Prostate gland (tissue), 2 donors: ENCODE measurements around the gene LY86. TPM values are rescaled to one million over a fixed set of nuclear protein-coding genes. Genes with fewer than 3 reads are reported as not detected.

Experiments
- DNase-seq: peaks from one replicate; pipeline ENCODE4 v3.0.0-alpha.2; 2019; ENCODE audit warnings: low spot score
- H3K27ac ChIP-seq, 2 donors: fragments of 200-600 bp; sonication (generic); 2 replicates each; pipeline ENCODE4 v1.5.1; 2017 to 2019
- H3K27me3 ChIP-seq: fragments of 200-600 bp; sonication (generic); replicated peaks from 2 replicates; pipeline ENCODE4 v1.5.1; 2019; ENCODE audit not compliant: insufficient read depth
- H3K36me3 ChIP-seq, 2 donors: fragments of 200-600 bp; sonication (generic); 1 replicate in 1 of 2; 2 replicates in 1 of 2; pipeline versions ENCODE4 v1.5.1 to v1.8.1; 2017 to 2019
- H3K4me1 ChIP-seq: fragments of 200-600 bp; sonication (generic); replicated peaks from 2 replicates; pipeline ENCODE4 v1.5.1; 2019
- H3K4me3 ChIP-seq, 2 donors: fragments of 200-600 bp; sonication (generic); 2 replicates each; pipeline ENCODE4 v1.5.1; 2017 to 2019
- H3K9me3 ChIP-seq: fragments of 200-600 bp; sonication (generic); 2 replicates; pipeline ENCODE4 v1.5.1; 2017
- POLR2A ChIP-seq: fragments of 450-650 bp; IDR thresholded peaks from one replicate; pipeline ENCODE4 v1.6.1; 2016; ENCODE audit warnings: antibody characterized with exemption, mild to moderate bottlenecking
- POLR2AphosphoS5 ChIP-seq: sonication (generic); formaldehyde crosslinking; IDR thresholded peaks from one replicate; pipeline ENCODE4 v1.6.1; 2017; ENCODE audit warnings: antibody characterized with exemption
- WGBS: methylation state at CpG from one replicate; pipeline ENCODE4 v1.1.5; 2018; 5-methylcytosine and 5-hydroxymethylcytosine counted together
- intact Hi-C: fragments of 100-400 bp; cut with DNase I; formaldehyde crosslinking; loops from one replicate; pipeline ENCODE4 v1.14.2; 2022
- total RNA-seq, 2 donors: library from RNA; depleted of rRNA; stranded (reverse); fragments of >200 nt; gene quantifications; one replicate each; pipeline ENCODE4 v1.1.0, GENCODE V29; 2016
- TF ChIP-seq, protein P1 (sequence below), 4 experiments: fragments of 200-600 bp in 2 of 4; fragments of 450-650 bp in 2 of 4; sonication (generic) in 2 of 4; IDR thresholded peaks; 1 replicate in 3 of 4; 2 replicates in 1 of 4; pipeline ENCODE4 v1.5.1; 2016 to 2019; ENCODE audit warnings: antibody characterized with exemption in 4 of 4, mild to moderate bottlenecking in 2 of 4, moderate library complexity in 2 of 4

Gene LY86
- total RNA-seq, 2 donors from 2014 or later, result 1.5 to 7.0 TPM

DNA sequence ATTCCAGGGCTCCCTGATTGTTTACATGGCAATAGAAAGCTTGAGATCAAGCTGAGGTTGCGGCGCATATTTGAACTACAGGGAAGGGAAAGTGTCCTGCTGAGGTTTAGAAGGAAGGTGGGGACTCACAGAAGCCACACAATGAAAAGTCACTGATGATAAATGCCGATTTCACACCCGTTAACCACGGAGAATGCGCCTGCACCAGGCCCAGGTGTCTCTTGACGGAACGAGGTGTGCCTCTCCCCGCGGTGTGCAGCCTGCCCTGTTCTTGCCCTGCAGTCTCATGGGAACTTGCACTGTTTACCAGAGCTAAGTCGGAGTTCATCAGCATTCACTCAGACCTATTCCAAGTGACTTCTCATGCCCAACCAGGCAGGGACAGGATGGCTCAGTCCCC, 90.3 kb downstream of the LY86 start:
- no peak overlapping the region for H3K27ac ChIP-seq
- intact Hi-C loops, result loop anchor here (5.0 kb wide), 1 partner anchor 938 kb away; no protein-coding TSS in a partner anchor
- H3K4me3 ChIP-seq, result no peak overlapping the region
- H3K9me3 ChIP-seq, result no peaks in the 10 kb centered on the region
- TF ChIP-seq POLR2A, result no peak
- no peaks in the 10 kb centered on the region for H3K36me3 ChIP-seq
- H3K4me1 ChIP-seq, result no peaks in the 10 kb centered on the region
- DNase-seq, result no peak
- 72% methylated on average over 11 of the region's 11 CpGs for WGBS
- H3K27me3 ChIP-seq, result no peaks in the 10 kb centered on the region

DNA sequence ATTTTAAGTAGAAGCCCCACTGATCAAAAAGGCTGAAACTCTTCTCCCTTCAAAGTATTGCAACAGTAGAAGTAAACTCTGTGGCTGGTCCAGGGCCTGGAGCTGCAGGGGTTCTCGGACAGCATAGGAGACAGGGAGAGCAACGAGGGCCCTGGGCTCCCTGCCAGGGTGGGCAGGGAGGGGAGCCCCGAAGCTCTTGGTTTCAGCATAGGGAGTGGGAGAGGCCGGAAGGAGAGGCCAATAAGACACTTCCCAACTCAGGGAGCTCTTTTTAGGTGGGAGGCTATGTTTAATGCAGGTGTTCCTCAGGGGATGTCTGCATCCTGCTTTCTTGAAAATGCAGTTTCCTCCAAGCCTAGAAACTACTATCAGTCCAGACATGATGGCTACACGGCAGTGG, 91.1 kb downstream of the LY86 start:
- TF ChIP-seq POLR2A (no peak), POLR2AphosphoS5 (no peak)
- TF ChIP-seq, protein P1, sequence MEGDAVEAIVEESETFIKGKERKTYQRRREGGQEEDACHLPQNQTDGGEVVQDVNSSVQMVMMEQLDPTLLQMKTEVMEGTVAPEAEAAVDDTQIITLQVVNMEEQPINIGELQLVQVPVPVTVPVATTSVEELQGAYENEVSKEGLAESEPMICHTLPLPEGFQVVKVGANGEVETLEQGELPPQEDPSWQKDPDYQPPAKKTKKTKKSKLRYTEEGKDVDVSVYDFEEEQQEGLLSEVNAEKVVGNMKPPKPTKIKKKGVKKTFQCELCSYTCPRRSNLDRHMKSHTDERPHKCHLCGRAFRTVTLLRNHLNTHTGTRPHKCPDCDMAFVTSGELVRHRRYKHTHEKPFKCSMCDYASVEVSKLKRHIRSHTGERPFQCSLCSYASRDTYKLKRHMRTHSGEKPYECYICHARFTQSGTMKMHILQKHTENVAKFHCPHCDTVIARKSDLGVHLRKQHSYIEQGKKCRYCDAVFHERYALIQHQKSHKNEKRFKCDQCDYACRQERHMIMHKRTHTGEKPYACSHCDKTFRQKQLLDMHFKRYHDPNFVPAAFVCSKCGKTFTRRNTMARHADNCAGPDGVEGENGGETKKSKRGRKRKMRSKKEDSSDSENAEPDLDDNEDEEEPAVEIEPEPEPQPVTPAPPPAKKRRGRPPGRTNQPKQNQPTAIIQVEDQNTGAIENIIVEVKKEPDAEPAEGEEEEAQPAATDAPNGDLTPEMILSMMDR (IDR thresholded peaks at IDR 0.05), result no peak
- Histone ChIP-seq H3K9me3 (no peaks in the 10 kb centered on the region), H3K27ac (no peak overlapping the region), H3K4me3 (no peak overlapping the region), H3K4me1 (no peaks in the 10 kb centered on the region), H3K36me3 (no peaks in the 10 kb centered on the region), H3K27me3 (no peaks in the 10 kb centered on the region)
- intact Hi-C loops, result loop anchor here (5.0 kb wide), 1 partner anchor 938 kb away; no protein-coding TSS in a partner anchor
- 83% methylated on average over 5 of the region's 5 CpGs for WGBS
- DNase-seq, result no peak

DNA sequence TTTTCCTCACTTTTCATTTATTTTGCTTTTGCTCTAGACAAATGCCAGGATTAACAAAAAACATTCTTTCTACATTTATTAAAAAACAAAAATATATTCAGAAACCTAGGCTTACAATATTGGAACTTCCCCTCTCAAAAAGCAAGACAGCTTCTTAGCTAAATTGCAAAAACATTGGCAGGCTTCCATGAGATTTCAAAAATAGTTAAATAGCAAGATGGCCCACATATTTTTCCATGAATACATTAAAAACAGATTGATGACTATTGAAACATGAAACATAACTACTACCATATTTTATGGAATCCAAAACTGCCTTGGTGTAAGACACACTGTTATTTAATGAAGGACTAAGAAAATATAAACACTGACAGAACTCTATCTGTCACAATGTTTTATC, 92.0 kb downstream of the LY86 start:
- Histone ChIP-seq H3K36me3 (no peaks in the 10 kb centered on the region), H3K4me3 (no peak overlapping the region), H3K4me1 (no peaks in the 10 kb centered on the region), H3K27me3 (no peaks in the 10 kb centered on the region), H3K9me3 (no peaks in the 10 kb centered on the region), H3K27ac (no peak overlapping the region)
- intact Hi-C loops, result no loop called here
- no peak for TF ChIP-seq POLR2A
- no peak for TF ChIP-seq POLR2AphosphoS5
- TF ChIP-seq, protein P1 (IDR thresholded peaks at IDR 0.05), result no peak
- DNase-seq, result no peak

DNA sequence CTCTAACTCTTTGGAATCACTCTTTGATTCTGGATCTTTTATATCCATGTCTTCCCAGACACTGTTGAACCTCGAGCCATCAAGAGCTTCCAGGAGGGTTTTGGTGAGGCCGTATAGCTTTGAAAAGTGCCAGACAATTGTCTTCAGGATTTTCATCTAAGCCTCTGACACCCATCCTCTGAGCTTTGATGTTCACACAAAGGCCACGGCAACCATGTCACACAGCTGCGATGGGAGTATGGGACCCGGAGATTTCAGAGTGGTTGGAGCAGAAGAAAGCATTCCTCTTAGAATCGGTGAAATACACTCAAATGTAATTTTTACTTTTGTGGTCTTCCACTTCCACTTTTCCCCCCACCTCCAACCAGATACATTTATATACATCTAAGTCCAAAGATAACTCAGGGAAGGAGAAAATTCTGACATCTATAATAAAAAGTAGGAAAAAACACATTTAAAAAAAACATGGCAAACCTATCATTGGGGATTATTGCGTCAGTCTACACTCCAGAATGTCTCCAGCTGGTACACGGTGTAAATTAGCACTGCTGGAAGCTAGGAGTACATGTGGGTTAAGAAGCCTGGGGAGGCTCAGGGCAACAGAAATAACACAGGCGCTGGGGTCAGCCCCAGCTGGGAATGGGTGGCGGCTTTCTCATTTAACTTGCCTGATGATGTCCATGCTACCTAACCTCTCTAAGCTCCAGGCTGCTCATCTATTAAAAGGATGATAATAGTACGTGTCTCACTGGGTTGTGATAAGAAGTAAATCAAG, 92.7 kb downstream of the LY86 start:
- Histone ChIP-seq H3K27ac (no peak overlapping the region), H3K27me3 (no peaks in the 10 kb centered on the region), H3K4me1 (no peaks in the 10 kb centered on the region), H3K9me3 (no peaks in the 10 kb centered on the region), H3K36me3 (no peaks in the 10 kb centered on the region), H3K4me3 (no peak overlapping the region)
- WGBS, result 88% methylated on average over 11 of the region's 11 CpGs
- intact Hi-C loops, result no loop called here
- TF ChIP-seq POLR2A (no peak), POLR2AphosphoS5 (no peak)
- TF ChIP-seq, protein P1 (IDR thresholded peaks at IDR 0.05), result no peak
- DNase-seq, result no peak

DNA sequence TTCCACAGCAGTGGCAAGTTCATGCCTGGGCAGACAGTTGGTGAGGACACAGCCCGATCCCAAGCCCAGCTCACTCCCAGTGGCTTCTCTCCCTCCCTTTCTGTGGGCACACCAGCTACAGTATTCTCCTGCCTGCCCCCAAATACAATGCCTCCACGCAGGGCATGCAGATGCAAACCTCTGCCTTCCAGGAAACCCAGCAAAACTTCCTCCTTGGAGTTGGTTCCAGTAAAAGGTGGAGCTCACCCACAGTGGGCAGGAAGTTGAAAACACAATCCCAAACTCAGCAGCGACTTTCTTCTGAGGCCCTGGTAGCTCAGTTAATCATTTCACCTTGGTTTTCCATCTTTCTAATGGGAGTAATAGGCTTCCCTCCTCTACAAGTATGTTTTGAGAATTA, 93.7 kb downstream of the LY86 start:
- Histone ChIP-seq H3K4me3 (no peak overlapping the region), H3K4me1 (no peaks in the 10 kb centered on the region), H3K36me3 (no peaks in the 10 kb centered on the region), H3K9me3 (no peaks in the 10 kb centered on the region), H3K27ac (no peak overlapping the region), H3K27me3 (no peaks in the 10 kb centered on the region)
- TF ChIP-seq POLR2AphosphoS5, result no peak
- TF ChIP-seq POLR2A, result no peak
- TF ChIP-seq, protein P1 (IDR thresholded peaks at IDR 0.05), result no peak
- DNase-seq, result no peak
- WGBS, result 55% methylated on average over 3 of the region's 3 CpGs
- intact Hi-C loops, result no loop called here
